GM18508 (cell line): Measurements from ENCODE around the gene ZDHHC14.

Experiments
- ATAC-seq: cut with Tn5 transposase; IDR thresholded peaks from one replicate; pipeline ENCODE4 v1.9.1; 2021; ENCODE audit warnings: moderate number of reproducible peaks; ENCODE audit not compliant: insufficient read depth, unreplicated experiment

ZDHHC14 gene

GRCh38 chr6:157604816-157605215, 223.8 kb downstream of the ZDHHC14 start:
- no peak for ATAC-seq

GRCh38 chr6:157605484-157605883, 224.5 kb downstream of the ZDHHC14 start:
- ATAC-seq, result no peak

- ATAC-seq, result no peak
Measured at GRCh38 chr6:157606516-157606915, 225.5 kb downstream of the ZDHHC14 start.

GRCh38 chr6:157607317-157608109, 226.5 kb downstream of the ZDHHC14 start:
- ATAC-seq, result no peak

- no peak for ATAC-seq
Measured at GRCh38 chr6:157608221-157609075, 227.5 kb downstream of the ZDHHC14 start.

GRCh38 chr6:157609117-157609516, 228.1 kb downstream of the ZDHHC14 start:
- no peak for ATAC-seq

GRCh38 chr6:157609556-157609955, 228.6 kb downstream of the ZDHHC14 start:
- no peak for ATAC-seq

- no peak for ATAC-seq
Measured at GRCh38 chr6:157610451-157610999, 229.5 kb downstream of the ZDHHC14 start.

GRCh38 chr6:157611406-157611805, 230.4 kb downstream of the ZDHHC14 start:
- ATAC-seq, result no peak

GRCh38 chr6:157613011-157613522, 232.1 kb downstream of the ZDHHC14 start:
- ATAC-seq, result no peak

- no peak for ATAC-seq
Measured at GRCh38 chr6:157614026-157614568, 233.1 kb downstream of the ZDHHC14 start.

GRCh38 chr6:157615420-157615769, 234.4 kb downstream of the ZDHHC14 start:
- ATAC-seq, result no peak

- no peak for ATAC-seq
Measured at GRCh38 chr6:157615951-157616350, 235.0 kb downstream of the ZDHHC14 start.

- no peak for ATAC-seq
Measured at GRCh38 chr6:157620944-157621343, 240.0 kb downstream of the ZDHHC14 start.

GRCh38 chr6:157621406-157621805, 240.4 kb downstream of the ZDHHC14 start:
- no peak for ATAC-seq

GRCh38 chr6:157622427-157622826, 241.4 kb downstream of the ZDHHC14 start:
- no peak for ATAC-seq

GRCh38 chr6:157625111-157625510, 244.1 kb downstream of the ZDHHC14 start:
- ATAC-seq, result no peak

- no peak for ATAC-seq
Measured at GRCh38 chr6:157625764-157626163, 244.8 kb downstream of the ZDHHC14 start.

- no peak for ATAC-seq
Measured at GRCh38 chr6:157627195-157627966, 246.4 kb downstream of the ZDHHC14 start.

GRCh38 chr6:157628463-157628862, 247.5 kb downstream of the ZDHHC14 start:
- ATAC-seq, result no peak
